A549 treated with CORT108297 at 1 μM for 4 hours (cell line): ENCODE data around the gene PLAC8. TPM values are rescaled to one million over a fixed set of nuclear protein-coding genes. Genes with fewer than 3 reads are reported as not detected.

Experiments
- total RNA-seq: library from RNA; stranded (reverse); fragments of 200-300 nt; extraction: Qiagen RNA extraction; gene quantifications from 5 replicates; pipeline ENCODE4 v1.2.3, GENCODE V29; 2022

The PLAC8 gene
- total RNA-seq: 0.42 to 1.4 TPM (median 0.86 TPM) in 5 replicates

GRCh38 chr4:83114576-83114975, at the start of gene PLAC8:
PLAC8 (minus strand) TSS chr4:83114729; CDS start chr4:83107921, 6,808 bp downstream.

Other genes starting within 250 kb of the PLAC8 start
- gene SEC31A, start 223.6 kb downstream of the PLAC8 start, total RNA-seq: 80.1 to 86.9 TPM (median 85.0 TPM) in 5 replicates
- gene THAP9, start 214.0 kb downstream of the PLAC8 start, total RNA-seq: 1.5 to 2.5 TPM (median 1.8 TPM) in 5 replicates
- gene LIN54, start 103.9 kb downstream of the PLAC8 start, total RNA-seq: 5.0 to 7.1 TPM (median 6.9 TPM) in 5 replicates
- 23.4 to 37.0 TPM (median 24.5 TPM) in 5 replicates for gene COPS4, start 79.5 kb downstream of the PLAC8 start, total RNA-seq
- gene COQ2, start 170.1 kb upstream of the PLAC8 start, total RNA-seq: 16.9 to 20.4 TPM (median 20.1 TPM) in 5 replicates
- gene HPSE, start 220.1 kb upstream of the PLAC8 start, total RNA-seq: 1.1 to 1.7 TPM (median 1.4 TPM) in 5 replicates